Stimulated activated CD8-positive, alpha-beta memory T cell treated with anti-CD3 and anti-CD28 coated beads, Interleukin-2, amount 100 ng/mL, for 48 hours (primary cell): ENCODE results near the gene TENT5C.

ENCODE experiments used
- DNase-seq, 2 donors: peaks; one replicate each; pipeline ENCODE4 v3.0.0-alpha.2; 2020; ENCODE audit warnings: low read depth in 2 of 2

The TENT5C gene

GRCh38 chr1:117676615-117677130 lies 70.8 kb downstream of the TENT5C start:
- DNase-seq: no peak
